Progenitor cell of endocrine pancreas (in vitro differentiated cells): ENCODE data around the gene SLC12A1. TPM values are rescaled to one million over a fixed set of nuclear protein-coding genes. Genes with fewer than 3 reads are reported as not detected.
A peak's percentile ranks its signal among the peaks of the same experiment; 100 is the strongest.

ENCODE experiments used
- DNase-seq: peaks from one replicate; pipeline ENCODE4 v3.0.0; 2021; ENCODE audit warnings: low spot score; ENCODE audit not compliant: unreplicated experiment
- H3K27ac Mint-ChIP-seq: 2 replicates; pipeline ENCODE4 v1.8.0; 2021; ENCODE audit warnings: mild to moderate bottlenecking, moderate library complexity, mixed read lengths
- H3K27me3 Mint-ChIP-seq: 2 replicates; pipeline ENCODE4 v1.8.0; 2021; ENCODE audit warnings: mixed read lengths
- H3K36me3 Mint-ChIP-seq: 2 replicates; pipeline ENCODE4 v1.8.0; 2022; ENCODE audit warnings: mixed read lengths; ENCODE audit not compliant: insufficient read depth
- H3K4me1 Mint-ChIP-seq: 2 replicates; pipeline ENCODE4 v1.8.0; 2021; ENCODE audit warnings: low read depth, mixed read lengths
- H3K4me3 Mint-ChIP-seq: 2 replicates; pipeline ENCODE4 v1.8.0; 2021; ENCODE audit warnings: low read depth, mild to moderate bottlenecking, moderate library complexity, mixed read lengths
- H3K9me3 Mint-ChIP-seq: 2 replicates; pipeline ENCODE4 v1.8.0; 2021; ENCODE audit warnings: low read depth, mixed read lengths
- total RNA-seq: library from RNA; stranded (reverse); gene quantifications from 2 replicates; pipeline ENCODE4 v1.2.1, GENCODE V29; 2021
- TF ChIP-seq, protein P1 (sequence below): fragments of 200-600 bp; sonication (generic); IDR thresholded peaks from one replicate; pipeline ENCODE4 v1.5.0; 2021; ENCODE audit warnings: antibody characterized with exemption, mild to moderate bottlenecking; ENCODE audit not compliant: unreplicated experiment

Gene SLC12A1
- total RNA-seq, 1 donor from 2014 or later = not detected

DNA sequence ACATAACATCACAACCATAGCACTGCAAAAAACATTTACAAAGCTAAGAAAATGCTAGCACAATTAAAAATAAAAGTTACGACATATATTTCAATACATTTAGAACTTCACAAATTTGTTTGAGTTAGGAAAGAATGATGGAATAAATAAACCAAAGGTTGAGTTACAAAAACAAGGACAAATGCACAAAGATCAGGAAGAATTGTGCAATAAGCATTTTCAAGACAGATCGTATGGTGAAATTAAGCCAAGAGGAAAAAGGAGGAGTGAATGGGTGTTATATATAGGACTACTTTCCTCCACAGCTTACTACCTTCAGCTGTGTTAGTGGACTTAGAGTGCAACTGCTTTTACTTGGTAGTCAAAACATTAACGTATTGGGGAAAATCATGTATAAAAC is 20.6 kb upstream of the SLC12A1 start:
- TF ChIP-seq, protein P1, sequence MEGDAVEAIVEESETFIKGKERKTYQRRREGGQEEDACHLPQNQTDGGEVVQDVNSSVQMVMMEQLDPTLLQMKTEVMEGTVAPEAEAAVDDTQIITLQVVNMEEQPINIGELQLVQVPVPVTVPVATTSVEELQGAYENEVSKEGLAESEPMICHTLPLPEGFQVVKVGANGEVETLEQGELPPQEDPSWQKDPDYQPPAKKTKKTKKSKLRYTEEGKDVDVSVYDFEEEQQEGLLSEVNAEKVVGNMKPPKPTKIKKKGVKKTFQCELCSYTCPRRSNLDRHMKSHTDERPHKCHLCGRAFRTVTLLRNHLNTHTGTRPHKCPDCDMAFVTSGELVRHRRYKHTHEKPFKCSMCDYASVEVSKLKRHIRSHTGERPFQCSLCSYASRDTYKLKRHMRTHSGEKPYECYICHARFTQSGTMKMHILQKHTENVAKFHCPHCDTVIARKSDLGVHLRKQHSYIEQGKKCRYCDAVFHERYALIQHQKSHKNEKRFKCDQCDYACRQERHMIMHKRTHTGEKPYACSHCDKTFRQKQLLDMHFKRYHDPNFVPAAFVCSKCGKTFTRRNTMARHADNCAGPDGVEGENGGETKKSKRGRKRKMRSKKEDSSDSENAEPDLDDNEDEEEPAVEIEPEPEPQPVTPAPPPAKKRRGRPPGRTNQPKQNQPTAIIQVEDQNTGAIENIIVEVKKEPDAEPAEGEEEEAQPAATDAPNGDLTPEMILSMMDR = no peak
- H3K9me3 Mint-ChIP-seq = no peaks in the 10 kb centered on the region
- H3K4me1 Mint-ChIP-seq = no peaks in the 10 kb centered on the region
- no peak overlapping the region for H3K27ac Mint-ChIP-seq
- H3K4me3 Mint-ChIP-seq = no peak overlapping the region
- no peaks in the 10 kb centered on the region for H3K36me3 Mint-ChIP-seq
- peaks cover 8% of the 10 kb centered on the region for H3K27me3 Mint-ChIP-seq
- DNase-seq = no peak

DNA sequence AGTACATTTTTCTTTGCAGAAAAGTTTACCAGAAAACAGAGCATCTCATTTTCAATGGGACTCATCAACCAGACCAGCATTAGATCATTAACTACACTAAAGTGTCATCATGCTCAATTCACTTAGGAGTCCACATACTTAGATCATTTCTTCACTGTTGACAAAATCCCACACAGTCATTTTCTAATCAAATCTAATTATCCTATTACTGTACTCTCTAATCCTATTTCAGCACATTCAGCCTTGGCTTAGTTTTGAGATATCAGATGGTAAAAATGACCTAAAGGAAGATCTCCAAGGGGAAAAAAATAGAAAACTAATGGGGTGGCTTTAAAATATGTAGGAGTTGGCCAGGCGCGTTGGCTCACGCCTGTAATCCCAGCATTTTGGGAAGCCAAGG is 19.8 kb upstream of the SLC12A1 start:
- H3K4me3 Mint-ChIP-seq = no peak overlapping the region
- no peak overlapping the region for H3K27ac Mint-ChIP-seq
- H3K4me1 Mint-ChIP-seq = peaks cover 5% of the 10 kb centered on the region
- H3K9me3 Mint-ChIP-seq = no peaks in the 10 kb centered on the region
- DNase-seq = no peak
- TF ChIP-seq, protein P1 = no peak
- H3K36me3 Mint-ChIP-seq = no peaks in the 10 kb centered on the region
- H3K27me3 Mint-ChIP-seq = peaks cover 8% of the 10 kb centered on the region

DNA sequence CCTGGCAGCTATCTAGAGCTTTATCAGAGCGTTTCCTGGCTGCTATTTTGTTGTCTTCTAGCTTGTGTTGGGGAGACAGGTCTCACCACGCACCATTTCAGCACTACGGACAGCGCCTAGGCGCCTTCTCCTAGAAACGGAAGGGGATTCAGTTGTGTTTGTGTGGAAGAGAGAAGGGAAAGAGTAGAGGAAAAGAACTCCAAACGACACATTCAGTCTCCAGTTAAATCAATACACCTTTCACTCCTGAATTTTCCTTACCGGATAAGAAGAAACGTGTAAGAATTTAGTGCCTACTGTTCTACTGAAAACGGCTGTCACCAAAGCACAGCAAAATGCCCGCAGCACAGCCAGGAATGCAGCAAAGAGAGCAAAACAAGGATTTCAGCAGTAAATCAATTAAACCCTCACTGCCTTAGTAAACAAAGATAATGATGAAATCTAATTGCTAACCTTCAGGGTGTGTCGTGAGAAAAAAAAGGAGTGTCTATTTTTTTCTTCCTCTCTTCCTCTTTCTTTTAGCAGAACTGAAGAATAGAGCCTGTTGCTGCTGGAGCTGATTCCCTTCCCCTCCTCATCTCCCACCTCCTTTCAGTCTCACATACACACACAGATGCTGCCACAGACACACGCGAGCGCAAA is 15.0 kb upstream of the SLC12A1 start:
- H3K27ac Mint-ChIP-seq = peak overlapping the region; percentile 30
- TF ChIP-seq, protein P1 = no peak
- peaks cover 7% of the 10 kb centered on the region for H3K4me1 Mint-ChIP-seq
- peak; percentile 87 for DNase-seq
- peaks cover 9% of the 10 kb centered on the region for H3K27me3 Mint-ChIP-seq
- no peaks in the 10 kb centered on the region for H3K36me3 Mint-ChIP-seq
- H3K9me3 Mint-ChIP-seq = no peaks in the 10 kb centered on the region
- peak overlapping the region; percentile 0 for H3K4me3 Mint-ChIP-seq

DNA sequence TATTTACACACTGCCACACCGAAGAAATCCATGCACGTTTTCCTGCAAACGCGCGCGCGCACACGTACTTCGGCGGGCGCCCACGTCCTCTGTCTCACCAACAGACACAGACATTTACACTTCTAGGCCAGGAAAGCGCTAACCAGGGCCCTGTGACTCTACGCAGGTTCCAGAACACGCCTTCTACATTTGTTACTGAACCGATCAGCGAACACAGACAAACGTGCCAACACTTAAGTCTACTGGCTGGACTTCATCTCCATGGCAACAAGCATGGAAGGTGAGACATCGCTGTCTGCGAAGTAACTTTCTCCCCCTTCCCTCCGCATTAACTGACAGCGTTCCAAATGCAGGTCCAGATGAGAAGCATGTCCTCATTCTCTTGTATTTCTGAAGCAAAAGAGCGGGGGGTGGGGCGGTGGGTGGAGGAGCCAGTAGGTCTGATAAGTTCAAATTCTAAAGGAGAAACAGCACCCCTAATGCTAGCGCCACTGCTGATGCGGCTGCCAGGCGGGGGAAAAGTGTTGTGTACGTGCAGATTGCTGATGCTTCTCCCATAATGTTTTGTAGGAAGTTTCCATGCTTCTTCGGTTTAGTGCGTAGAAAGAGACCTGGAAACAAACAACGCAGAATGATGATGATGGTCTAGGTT is 14.4 kb upstream of the SLC12A1 start, which contains the start of gene CTXN2:
Gene CTXN2 (plus strand): TSS at position 92 of the 652 bp plus-strand sequence. CDS start 9,636 bp downstream, outside the sequence.
- Mint-ChIP-seq H3K36me3 (no peaks in the 10 kb centered on the region), H3K4me3 (peak within 1 kb of the TSS; percentile 0), H3K27ac (peak within 1 kb of the TSS; percentile 30), H3K4me1 (peaks cover 7% of the 10 kb centered on the region), H3K27me3 (peaks cover 9% of the 10 kb centered on the region), H3K9me3 (no peaks in the 10 kb centered on the region)
- TF ChIP-seq, protein P1 = no peak
- DNase-seq = no peak

DNA sequence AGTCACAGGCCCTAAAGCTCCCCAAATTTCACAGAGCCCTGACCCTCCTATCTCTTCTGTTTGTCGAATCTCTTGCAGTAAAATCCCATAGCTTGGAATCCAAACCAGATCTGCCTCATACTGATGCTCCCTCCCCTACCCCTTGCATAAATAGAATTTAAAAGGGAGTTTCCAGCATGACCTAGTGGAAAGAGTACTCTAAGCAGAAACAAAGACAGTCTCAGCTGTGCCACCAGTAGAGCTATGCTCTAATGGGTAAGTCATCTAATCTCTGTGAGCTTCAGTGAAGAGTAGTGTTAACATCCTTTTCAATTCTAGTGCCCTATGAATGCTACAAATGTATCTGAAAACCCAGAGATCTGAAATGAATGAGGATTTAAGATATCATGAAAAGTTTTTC is 4.0 kb upstream of the SLC12A1 start:
- H3K4me3 Mint-ChIP-seq = no peak overlapping the region
- no peaks in the 10 kb centered on the region for H3K9me3 Mint-ChIP-seq
- H3K27me3 Mint-ChIP-seq = peaks cover 3% of the 10 kb centered on the region
- H3K4me1 Mint-ChIP-seq = peaks cover 2% of the 10 kb centered on the region
- no peak overlapping the region for H3K27ac Mint-ChIP-seq
- DNase-seq = no peak
- TF ChIP-seq, protein P1 = no peak
- H3K36me3 Mint-ChIP-seq = no peaks in the 10 kb centered on the region
